GM12878 (cell line): ENCODE data around the gene CELSR1. TPM values are rescaled to one million over a fixed set of nuclear protein-coding genes. Genes with fewer than 3 reads are reported as not detected.
"Not testable (repeated sequence)": the region's sequence is repeated elsewhere in the genome, so short reads cannot be mapped to it uniquely, and the experiment has no call there.

Experiments
- ATAC-seq: fragments of 200-7000 bp; cut with Tn5 transposase; 3 replicates; pipeline ENCODE4 v1.9.1; 2020; ENCODE audit warnings: mild to moderate bottlenecking, moderate library complexity
- BruUV-seq: library from RNA; stranded (reverse); fragments of 400-500 nt; replicated peaks from 2 replicates; lab custom pipeline; 2021; lab: Mats Ljungman, UMichigan
- CTCF ChIA-PET: fragments of 300-600 bp; sonication (Branson Sonifier 250); formaldehyde crosslinking; extraction: SDS; loops from one replicate; lab custom pipeline; 2021; ENCODE audit warnings: inconsistent platforms; lab: Yijun Ruan, JAX
- POLR2A ChIA-PET: fragments of 350-600 bp; formaldehyde crosslinking; extraction: SDS; loops from one replicate; lab custom pipeline; 2021; ENCODE audit warnings: inconsistent platforms; lab: Charles Lee
- RAD21 ChIA-PET: fragments of 300-600 bp; sonication (Branson Sonifier 250); formaldehyde crosslinking; loops from one replicate; lab custom pipeline; 2023; ENCODE audit warnings: antibody characterized with exemption; ENCODE audit not compliant: unreplicated experiment; lab: Charles Lee
- SMC1A ChIA-PET: fragments of 300-600 bp; sonication (Branson Sonifier 250); formaldehyde crosslinking; loops from one replicate; lab custom pipeline; 2023; ENCODE audit not compliant: unreplicated experiment, uncharacterized antibody; lab: Charles Lee
- DNase-seq: peaks from one replicate; pipeline ENCODE4 v3.0.0-alpha.2; 2011; ENCODE audit warnings: low read depth, low spot score
- FAIRE-seq: peaks from 3 replicates; lab custom pipeline; 2011; peaks lifted over from hg19 to GRCh38; lab: Jason Lieb, UNC
- H2AFZ ChIP-seq: 2 replicates; pipeline ENCODE4 v1.6.0; 2011; ENCODE audit warnings: low read depth, low read length, control low read depth; ENCODE audit not compliant: control insufficient read depth
- H3K27ac ChIP-seq: 2 replicates; pipeline ENCODE4 v1.5.1; 2011; ENCODE audit warnings: control low read depth; ENCODE audit not compliant: control insufficient read depth, insufficient read depth
- H3K27me3 ChIP-seq, 2 experiments: replicated peaks in 1 of 2; 2 replicates each; pipeline versions ENCODE4 v1.6.0 to v1.6.1; 2011; ENCODE audit warnings: low read length in 1 of 2; ENCODE audit not compliant: control insufficient read depth in 2 of 2, insufficient read depth in 2 of 2
- H3K36me3 ChIP-seq, 2 experiments: 2 replicates each; pipeline ENCODE4 v1.5.1; 2011; ENCODE audit warnings: low read length in 1 of 2; ENCODE audit not compliant: control insufficient read depth in 2 of 2, insufficient read depth in 2 of 2
- H3K4me1 ChIP-seq: 2 replicates; pipeline ENCODE4 v1.6.1; 2011; ENCODE audit warnings: mild to moderate bottlenecking, low read length, moderate library complexity, mixed read lengths; ENCODE audit not compliant: control insufficient read depth, insufficient read depth
- H3K4me2 ChIP-seq: 2 replicates; pipeline ENCODE4 v1.6.0; 2011; ENCODE audit warnings: control low read depth; ENCODE audit not compliant: control insufficient read depth, insufficient read depth
- H3K4me3 ChIP-seq: fragments of 200-600 bp; sonication (generic); 2 replicates; pipeline ENCODE4 v1.5.1; 2016
- H3K79me2 ChIP-seq: 2 replicates; pipeline ENCODE4 v1.6.0; 2011; ENCODE audit warnings: low read length; ENCODE audit not compliant: control insufficient read depth, insufficient read depth
- H3K9ac ChIP-seq: 2 replicates; pipeline ENCODE4 v1.8.0; 2011; ENCODE audit warnings: low read length, control low read depth, mixed read lengths; ENCODE audit not compliant: control insufficient read depth, insufficient read depth
- H3K9me3 ChIP-seq: replicated peaks from 3 replicates; pipeline ENCODE4 v1.5.1; 2011; ENCODE audit warnings: mild to moderate bottlenecking, low read length; ENCODE audit not compliant: control insufficient read depth, insufficient read depth
- H4K20me1 ChIP-seq: 2 replicates; pipeline ENCODE4 v1.6.0; 2011; ENCODE audit not compliant: control insufficient read depth, insufficient read depth
- CHD2 ChIP-seq: IDR thresholded peaks from 2 replicates; pipeline ENCODE4 v1.6.1; 2011; ENCODE audit warnings: low read depth, low read length, improper control_type of control experiment, borderline replicate concordance
- CTCF ChIP-seq, 3 experiments: IDR thresholded peaks in 2 of 3; conservative IDR thresholded peaks in 1 of 3; 2 replicates each; pipeline ENCODE4 v1.5.1; 2011; ENCODE audit warnings: low read depth in 3 of 3, low read length in 3 of 3, mild to moderate bottlenecking in 3 of 3, control low read depth in 2 of 3, moderate library complexity in 2 of 3, inconsistent platforms in 1 of 3, mixed read lengths in 1 of 3; ENCODE audit not compliant: control insufficient read depth in 2 of 3, insufficient read depth in 1 of 3; ENCODE audit errors: extremely low read depth in 1 of 3
- EP300 ChIP-seq, 2 experiments: fragments of 150-350 bp in 1 of 2; IDR thresholded peaks; 2 replicates each; pipeline ENCODE4 v1.6.1; 2011 to 2012; ENCODE audit warnings: low read depth in 2 of 2, low read length in 2 of 2, borderline replicate concordance in 1 of 2, improper control_type of control experiment in 1 of 2, inconsistent platforms in 1 of 2; ENCODE audit not compliant: control insufficient read depth in 1 of 2
- ETV6 ChIP-seq, 2 experiments: fragments of 450-650 bp in 1 of 2; IDR thresholded peaks in 1 of 2; conservative IDR thresholded peaks in 1 of 2; 2 replicates each; pipeline ENCODE4 v1.6.1; 2014; ENCODE audit warnings: antibody characterized with exemption in 1 of 2, borderline replicate concordance in 1 of 2, low read depth in 1 of 2, mild to moderate bottlenecking in 1 of 2, moderate library complexity in 1 of 2
- FOXK2 ChIP-seq: fragments of 450-650 bp; IDR thresholded peaks from 2 replicates; pipeline ENCODE4 v1.6.1; 2017; ENCODE audit warnings: mild to moderate bottlenecking, moderate library complexity
- IKZF1 ChIP-seq: fragments of 450-650 bp; conservative IDR thresholded peaks from 2 replicates; pipeline ENCODE4 v1.6.1; 2017; ENCODE audit warnings: antibody characterized with exemption, mild to moderate bottlenecking
- KAT2A ChIP-seq: conservative IDR thresholded peaks from 2 replicates; pipeline ENCODE4 v1.6.1; 2011; ENCODE audit warnings: low read depth, low read length; ENCODE audit not compliant: control insufficient read depth
- MAX ChIP-seq: IDR thresholded peaks from 2 replicates; pipeline ENCODE4 v1.6.1; 2012; ENCODE audit warnings: low read depth, low read length, improper control_type of control experiment
- NRF1 ChIP-seq: conservative IDR thresholded peaks from 2 replicates; pipeline ENCODE4 v1.6.1; 2011; ENCODE audit warnings: mild to moderate bottlenecking, low read depth, low read length, improper control_type of control experiment
- PKNOX1 ChIP-seq: fragments of 450-650 bp; IDR thresholded peaks from 2 replicates; pipeline ENCODE4 v1.6.1; 2016; ENCODE audit warnings: mild to moderate bottlenecking
- TCF12 ChIP-seq: IDR thresholded peaks from 2 replicates; pipeline ENCODE4 v1.6.1; 2011; ENCODE audit warnings: low read depth, mild to moderate bottlenecking, low read length
- WGBS: methylation state at CpG from one replicate; pipeline ENCODE4 v1.1.6; 2016; ENCODE audit warnings: low lambda C conversion rate; ENCODE audit not compliant: insufficient replicate concordance, insufficient coverage; ENCODE audit errors: missing lambda C conversion rate; 5-methylcytosine and 5-hydroxymethylcytosine counted together
- in situ Hi-C: fragments of 300-500 bp; cut with MboI; formaldehyde crosslinking; loops from 9 replicates; pipeline ENCODE4 v1.14.3; 2018; ENCODE audit warnings: mixed read lengths
- intact Hi-C: fragments of 100-400 bp; cut with micrococcal nuclease; formaldehyde crosslinking; loops from one replicate; pipeline ENCODE4 v1.14.2; 2022; ENCODE audit not compliant: unreplicated experiment
- polyA plus RNA-seq, 11 experiments: library from polyadenylated mRNA; depleted of rRNA in 4 of 11; unstranded in 6 of 11; stranded (reverse) in 5 of 11; fragments of >200 nt; fragmentation: Nextera tagmentation in 4 of 11; fragmentation: Illumina TruSeq in 1 of 11; extraction: Ambion mirVana in 4 of 11; extraction: Trizol in 1 of 11; gene quantifications; 1 replicate in 1 of 11; 2 replicates in 10 of 11; pipeline versions ENCODE4 v1.2.1 to v1.2.3, GENCODE V29; 2011 to 2016; ENCODE audit warnings: inconsistent platforms in 2 of 11, missing spikeins in 2 of 11, low read depth in 1 of 11
- total RNA-seq, 4 experiments: library from RNA; depleted of rRNA in 3 of 4; stranded (reverse); fragments of >200 nt in 3 of 4; fragmentation: Illumina TruSeq in 1 of 4; extraction: Trizol in 1 of 4; gene quantifications; 2 replicates each; pipeline versions ENCODE4 v1.2.1 to v1.2.3, GENCODE V29; 2013 to 2021

CELSR1 gene
- total and polyA plus RNA-seq, 10 of the 15 experiments (the other 5 are each of a cell fraction or from before 2014, with no cell fraction given) = 0.05 to 1.7 (median 0.35) TPM; not detected in 2

GRCh38 chr22:46516638-46517037 is 20.8 kb downstream of the CELSR1 start (continued):
- TF ChIP-seq CHD2 (no peak), KAT2A (no peak), PKNOX1 (no peak), FOXK2 (no peak), TCF12 (no peak), EP300 (IDR thresholded peaks at IDR 0.05; ENCODE audit: borderline replicate concordance in 1 of 2, control insufficient read depth in 1 of 2, low read depth in 2 of 2, low read length in 2 of 2) (no peak), CTCF (IDR thresholded peaks at IDR 0.05 in 2 of 3, conservative IDR thresholded peaks at IDR 0.05 in 1 of 3; ENCODE audit: control insufficient read depth in 2 of 3, extremely low read depth in 1 of 3, insufficient read depth in 1 of 3, low read depth in 3 of 3, low read length in 3 of 3) (no peak), NRF1 (no peak), ETV6 (conservative IDR thresholded peaks at IDR 0.05 in 1 of 2, IDR thresholded peaks at IDR 0.05 in 1 of 2; ENCODE audit: borderline replicate concordance in 1 of 2, low read depth in 1 of 2) (no peak), MAX (no peak), IKZF1 (no peak)

GRCh38 chr22:46516112-46516487 is 21.3 kb downstream of the CELSR1 start:
- in situ Hi-C loops, H3K27me3 ChIP-seq, RAD21 ChIA-PET, ATAC-seq, H3K9ac ChIP-seq, POLR2A ChIA-PET, H4K20me1 ChIP-seq, BruUV-seq, H3K79me2 ChIP-seq, FAIRE-seq, H2AFZ ChIP-seq, intact Hi-C loops, SMC1A ChIA-PET, H3K4me1 ChIP-seq, H3K36me3 ChIP-seq, H3K27ac ChIP-seq, H3K4me3 ChIP-seq, DNase-seq, H3K9me3 ChIP-seq, H3K4me2 ChIP-seq: not testable (repeated sequence)
- WGBS = 90% methylated on average over 4 of the region's 5 CpGs
- CTCF ChIA-PET = interaction anchor here (1.0 kb wide), 1 partner anchor 27 kb away, joined by 3 read pairs; no protein-coding TSS in a partner anchor
